ENCODE results near the gene NCR2.

NCR2 gene

GRCh38 chr6:41334482-41335040 lies 847 bp upstream of the NCR2 start:
- H3K9me2 ChIP-seq (ENCODE audit: low read depth, low read length): no peaks in the 10 kb centered on the region
- H2AFZ ChIP-seq (ENCODE audit: low read length): no peak overlapping the region
- no peak overlapping the region for H3K4me3 ChIP-seq (ENCODE audit: low read depth, low read length, poor library complexity, severe bottlenecking)
- no peaks in the 10 kb centered on the region for H3K79me2 ChIP-seq (ENCODE audit: insufficient read depth, low read length)
- H3K4me2 ChIP-seq (ENCODE audit: low read length): no peak overlapping the region
- peaks cover 7% of the 10 kb centered on the region for H3K4me1 ChIP-seq (ENCODE audit: insufficient read depth, low read length, severe bottlenecking)
- TF ChIP-seq CTCF (IDR thresholded peaks at IDR 0.05; ENCODE audit: low read length) (no peak), EZH2 (IDR thresholded peaks at IDR 0.05; ENCODE audit: borderline replicate concordance, low read length) (no peak)
- H3K9ac ChIP-seq (ENCODE audit: low read length): no peak overlapping the region
- no peaks in the 10 kb centered on the region for H3K27me3 ChIP-seq (ENCODE audit: insufficient read depth, low read length)
- no peak overlapping the region for H3K27ac ChIP-seq (ENCODE audit: low read depth, low read length, poor library complexity, severe bottlenecking)
- H3F3A ChIP-seq (ENCODE audit: insufficient read depth, low read length): no peaks in the 10 kb centered on the region
- H3K9me3 ChIP-seq (ENCODE audit: low read length): no peaks in the 10 kb centered on the region
- H3K36me3 ChIP-seq (ENCODE audit: insufficient read depth, low read length): no peaks in the 10 kb centered on the region
- no peaks in the 10 kb centered on the region for H4K20me1 ChIP-seq (ENCODE audit: insufficient read depth, low read length)

GRCh38 chr6:41335943-41336342 lies 535 bp downstream of the NCR2 start:
- H3K9ac ChIP-seq (ENCODE audit: low read length): no peak overlapping the region
- no peaks in the 10 kb centered on the region for H3K9me3 ChIP-seq (ENCODE audit: low read length)

GRCh38 chr6:41336824-41337223 lies 1.4 kb downstream of the NCR2 start:
- Histone ChIP-seq H3K36me3 (ENCODE audit: insufficient read depth, low read length) (no peaks in the 10 kb centered on the region), H2AFZ (ENCODE audit: low read length) (no peak overlapping the region), H3K9me2 (ENCODE audit: low read depth, low read length) (no peaks in the 10 kb centered on the region), H3F3A (ENCODE audit: insufficient read depth, low read length) (no peaks in the 10 kb centered on the region), H3K9ac (ENCODE audit: low read length) (no peak overlapping the region), H3K27me3 (ENCODE audit: insufficient read depth, low read length) (no peaks in the 10 kb centered on the region), H3K27ac (ENCODE audit: low read depth, low read length, poor library complexity, severe bottlenecking) (no peak overlapping the region), H3K79me2 (ENCODE audit: insufficient read depth, low read length) (no peaks in the 10 kb centered on the region), H3K4me3 (ENCODE audit: low read depth, low read length, poor library complexity, severe bottlenecking) (no peak overlapping the region), H3K9me3 (ENCODE audit: low read length) (no peaks in the 10 kb centered on the region), H3K4me2 (ENCODE audit: low read length) (no peak overlapping the region), H3K4me1 (ENCODE audit: insufficient read depth, low read length, severe bottlenecking) (peaks cover 7% of the 10 kb centered on the region), H4K20me1 (ENCODE audit: insufficient read depth, low read length) (no peaks in the 10 kb centered on the region)
- no peak for TF ChIP-seq CTCF (IDR thresholded peaks at IDR 0.05; ENCODE audit: low read length)
- TF ChIP-seq EZH2 (IDR thresholded peaks at IDR 0.05; ENCODE audit: borderline replicate concordance, low read length): no peak

More at GRCh38 chr6:41335943-41336342, 535 bp downstream of the NCR2 start:
- no peaks in the 10 kb centered on the region for H4K20me1 ChIP-seq (ENCODE audit: insufficient read depth, low read length)
- H3K79me2 ChIP-seq (ENCODE audit: insufficient read depth, low read length): no peaks in the 10 kb centered on the region
- H3K27ac ChIP-seq (ENCODE audit: low read depth, low read length, poor library complexity, severe bottlenecking): no peak overlapping the region
- H3K9me2 ChIP-seq (ENCODE audit: low read depth, low read length): no peaks in the 10 kb centered on the region
- no peak for TF ChIP-seq EZH2 (IDR thresholded peaks at IDR 0.05; ENCODE audit: borderline replicate concordance, low read length)
- no peak for TF ChIP-seq CTCF (IDR thresholded peaks at IDR 0.05; ENCODE audit: low read length)
- H3K4me1 ChIP-seq (ENCODE audit: insufficient read depth, low read length, severe bottlenecking): peaks cover 7% of the 10 kb centered on the region
- H3K27me3 ChIP-seq (ENCODE audit: insufficient read depth, low read length): no peaks in the 10 kb centered on the region
- no peak overlapping the region for H2AFZ ChIP-seq (ENCODE audit: low read length)
- no peaks in the 10 kb centered on the region for H3K36me3 ChIP-seq (ENCODE audit: insufficient read depth, low read length)
- H3F3A ChIP-seq (ENCODE audit: insufficient read depth, low read length): no peaks in the 10 kb centered on the region
- no peak overlapping the region for H3K4me3 ChIP-seq (ENCODE audit: low read depth, low read length, poor library complexity, severe bottlenecking)
- H3K4me2 ChIP-seq (ENCODE audit: low read length): no peak overlapping the region
